T-helper 22 cell (primary cell): ENCODE data around the gene HESX1.

Experiments used
- DNase-seq: peaks from one replicate; pipeline ENCODE4 v3.0.0-alpha.2; 2020; ENCODE audit warnings: low read depth

Gene HESX1

DNA sequence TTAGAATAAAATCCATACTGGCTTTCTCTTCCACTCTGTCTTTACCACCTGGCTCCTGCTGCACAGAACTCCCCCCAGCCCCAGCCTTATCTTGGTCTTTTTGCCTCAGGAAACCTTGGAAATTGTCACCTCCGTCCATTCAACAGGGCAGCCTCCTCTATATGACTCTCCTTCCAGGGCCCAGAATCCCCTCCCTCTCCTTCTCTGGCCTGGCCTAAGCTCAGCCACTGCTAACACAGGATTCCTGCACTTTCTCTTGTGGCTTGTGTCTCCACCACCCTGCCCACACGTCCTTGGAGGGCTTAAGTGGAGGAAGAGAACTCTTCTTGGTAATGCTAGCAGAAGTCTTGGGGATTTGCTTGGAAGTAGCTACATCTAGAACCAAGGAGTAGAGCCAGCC, 33.1 kb downstream of the HESX1 start:
- DNase-seq = no peak

DNA sequence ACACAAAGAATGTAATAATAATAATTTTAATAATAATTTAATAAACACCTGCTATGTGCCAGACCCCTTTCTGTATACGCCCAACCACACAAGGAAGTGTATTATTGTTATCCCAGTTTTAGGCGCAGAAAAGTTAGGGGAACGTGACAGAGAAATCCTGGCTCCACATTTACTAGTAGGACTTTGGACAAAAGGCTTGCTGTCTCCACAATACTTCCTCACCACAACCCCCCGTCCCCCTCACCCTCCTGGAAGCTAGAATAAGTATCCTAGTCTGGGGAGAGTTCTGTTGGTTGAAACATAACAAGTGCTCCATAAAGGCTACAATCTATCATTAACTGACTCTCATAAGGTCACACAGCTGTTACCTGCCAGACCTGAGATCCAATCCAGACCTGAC, 34.1 kb downstream of the HESX1 start:
- DNase-seq = no peak

DNA sequence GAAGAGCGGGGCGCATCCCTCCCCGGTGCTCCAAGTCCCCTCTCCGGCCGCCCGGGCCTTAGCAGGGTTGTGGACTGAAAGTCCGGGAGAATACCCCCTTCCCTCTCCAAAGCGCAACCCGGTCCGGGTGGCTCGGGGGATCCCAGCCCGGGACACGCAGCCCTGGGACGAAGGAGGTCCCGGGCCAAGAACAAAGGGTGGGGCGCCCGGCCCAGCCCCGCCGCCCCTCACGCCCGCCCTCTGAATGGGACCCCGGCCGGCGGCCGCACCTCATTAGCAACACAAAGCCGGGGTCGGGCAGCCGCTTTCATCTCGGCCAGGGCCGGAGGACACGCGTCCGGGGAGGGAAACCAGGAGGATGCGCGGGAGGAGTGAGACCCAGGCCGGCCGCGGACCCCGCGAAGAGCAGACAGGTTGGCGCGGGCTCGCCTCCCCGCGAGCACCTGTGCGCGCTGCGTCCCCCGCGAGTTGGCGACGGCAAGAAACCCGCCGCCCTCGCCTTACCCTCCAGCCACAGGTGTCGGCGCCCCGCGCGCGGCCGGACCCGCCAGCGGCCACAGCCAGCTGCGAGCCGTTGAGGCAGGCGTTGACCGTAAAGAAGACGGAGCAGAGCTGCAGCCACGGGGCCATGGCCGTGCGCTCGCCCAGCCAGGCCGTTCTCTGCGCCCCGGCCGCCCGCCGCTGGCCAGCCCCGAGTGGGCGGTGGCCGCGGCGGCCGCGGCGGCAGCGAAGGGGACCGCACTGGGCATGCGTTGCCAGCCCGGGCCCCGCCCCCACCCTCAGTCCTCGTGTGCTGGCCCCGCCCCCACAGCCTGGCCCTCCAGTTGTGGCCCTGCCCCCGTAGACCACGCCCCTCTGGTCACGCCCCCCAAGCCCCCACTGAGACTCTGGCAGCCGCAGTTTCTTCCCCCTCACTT, 34.9 kb downstream of the HESX1 start, which contains the start of gene IL17RD:
TSS of gene IL17RD (minus strand) at position 697 of the 917 bp plus-strand sequence. CDS start at position 630, 67 bp downstream.
- peak; percentile 16 for DNase-seq

DNA sequence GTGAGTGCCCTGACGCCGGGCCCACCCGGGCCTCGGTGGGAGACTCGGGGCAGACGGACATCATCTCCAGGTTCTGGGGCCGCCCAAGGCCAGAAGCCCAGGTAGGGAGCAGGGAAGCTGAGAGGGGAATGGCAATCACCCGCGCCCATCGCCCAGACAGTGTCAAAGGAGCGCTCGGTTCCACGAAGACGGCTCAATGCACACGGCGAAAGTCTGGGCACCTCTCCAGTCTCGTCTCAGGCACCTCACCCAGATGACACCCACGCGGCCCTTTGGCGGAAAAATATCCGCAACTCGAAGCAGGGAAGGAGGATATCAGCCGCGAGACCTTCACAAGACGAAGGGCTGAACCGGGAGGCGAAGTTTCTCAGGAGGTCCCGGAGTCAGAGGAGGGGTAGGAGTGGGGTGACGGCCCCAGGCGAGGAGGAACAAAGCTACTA, 35.5 kb downstream of the HESX1 start:
- DNase-seq = no peak

DNA sequence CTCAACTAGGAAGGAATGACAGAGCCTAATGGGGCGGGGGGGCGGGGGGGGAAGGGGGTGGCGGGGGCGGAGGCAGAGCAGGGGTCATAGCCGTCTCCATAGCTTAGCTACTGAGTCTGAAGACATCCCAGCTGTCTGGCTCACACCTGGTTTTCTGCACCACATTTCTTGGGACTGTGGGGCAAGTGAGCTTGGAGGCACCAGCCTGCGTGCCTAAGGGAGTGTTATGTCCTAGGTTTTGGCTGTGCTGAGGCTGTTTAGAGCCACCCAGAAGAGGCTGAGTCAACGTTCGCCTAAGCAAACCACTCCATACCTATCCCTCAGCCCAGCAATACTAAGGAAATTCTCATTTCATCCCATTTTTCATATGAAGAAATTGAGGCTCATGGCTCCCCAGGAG, 36.0 kb downstream of the HESX1 start:
- DNase-seq = no peak

DNA sequence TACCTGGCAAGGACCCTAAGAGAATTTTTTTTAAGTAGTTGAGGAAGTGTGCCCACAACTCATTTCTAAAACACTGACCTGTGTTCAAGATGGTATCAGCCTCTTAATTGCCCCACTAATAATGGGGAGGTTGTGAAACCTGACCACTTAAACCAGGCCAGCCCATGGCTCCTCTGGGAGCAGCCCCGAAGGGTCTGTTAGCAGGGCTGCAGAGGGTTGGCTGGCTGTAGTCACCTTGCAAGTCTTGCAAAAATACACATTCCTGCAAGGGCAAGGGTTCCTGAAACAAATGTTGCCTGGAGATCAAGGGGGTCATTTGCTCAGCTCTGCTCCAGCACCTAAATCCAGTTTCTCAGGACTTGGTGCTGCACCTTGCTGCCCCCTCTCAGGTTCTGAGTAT, 37.9 kb downstream of the HESX1 start:
- DNase-seq = no peak

DNA sequence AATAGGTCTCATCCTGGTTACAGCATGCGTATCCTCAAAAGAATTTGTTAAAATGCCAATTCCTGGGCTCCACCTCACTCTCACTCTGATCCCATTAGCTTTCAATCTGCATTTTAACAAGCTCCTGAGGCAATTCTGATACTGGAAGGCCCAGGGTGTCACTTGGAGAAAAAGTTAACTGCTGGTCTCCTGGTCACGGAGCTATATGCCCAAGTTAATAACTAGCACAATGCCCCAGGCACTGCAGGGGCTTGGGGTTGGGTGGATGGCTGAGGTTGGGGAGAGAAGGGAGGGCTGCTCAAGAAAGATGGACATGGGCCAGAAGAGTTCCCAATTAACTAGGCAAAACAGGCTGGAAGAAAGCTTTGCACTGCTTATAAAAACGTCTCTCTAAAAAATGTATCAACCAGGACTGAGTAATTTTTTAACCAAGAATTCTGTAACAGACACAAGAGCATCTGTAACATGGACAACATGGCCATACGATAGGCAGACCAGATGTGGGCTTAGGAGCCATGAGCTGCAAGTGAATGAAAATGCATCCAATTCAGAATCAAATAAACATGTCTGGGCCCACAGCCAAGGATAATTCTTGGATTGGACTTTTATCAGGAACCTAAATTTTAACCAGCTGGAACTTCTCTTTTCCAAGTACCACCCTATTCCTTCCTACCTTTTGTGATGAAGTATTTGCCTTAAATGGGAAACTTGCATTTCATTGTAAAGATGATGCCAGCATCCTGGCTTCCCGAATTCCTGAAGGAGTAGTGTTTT, 38.8 kb downstream of the HESX1 start:
- no peak for DNase-seq

DNA sequence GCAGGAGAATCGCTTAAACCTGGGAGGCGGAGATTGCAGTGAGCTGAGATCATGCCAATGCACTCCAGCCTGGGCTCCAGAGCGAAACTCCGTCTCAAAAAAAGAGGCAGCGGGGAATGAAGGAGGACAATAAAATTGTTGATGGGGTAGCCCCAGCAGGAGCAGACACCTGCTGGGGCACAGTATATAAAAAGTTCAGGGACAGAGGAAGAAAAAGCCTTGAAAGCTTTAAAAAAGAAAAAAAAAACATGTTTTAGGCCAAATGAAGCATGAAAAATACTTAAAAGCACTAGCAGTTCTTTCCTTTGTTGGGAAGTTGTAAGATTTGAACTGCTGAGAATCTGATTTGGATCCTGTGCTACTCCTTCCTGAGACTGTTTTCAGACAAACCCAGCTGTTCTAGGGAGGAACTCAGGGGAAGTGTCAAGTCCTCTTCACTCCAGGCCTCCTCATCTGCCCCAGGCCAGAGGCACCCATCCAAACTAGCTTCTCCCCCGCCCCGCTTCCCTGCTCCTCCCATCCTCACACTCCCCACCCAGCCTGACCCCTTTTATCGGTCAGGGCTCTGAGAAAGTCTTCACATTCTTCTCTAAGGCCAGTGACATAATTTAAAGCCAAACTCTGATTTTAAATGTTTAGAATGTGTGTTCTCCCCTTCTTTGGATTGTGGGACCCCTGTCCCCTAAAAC, 39.6 kb downstream of the HESX1 start:
- DNase-seq = no peak

DNA sequence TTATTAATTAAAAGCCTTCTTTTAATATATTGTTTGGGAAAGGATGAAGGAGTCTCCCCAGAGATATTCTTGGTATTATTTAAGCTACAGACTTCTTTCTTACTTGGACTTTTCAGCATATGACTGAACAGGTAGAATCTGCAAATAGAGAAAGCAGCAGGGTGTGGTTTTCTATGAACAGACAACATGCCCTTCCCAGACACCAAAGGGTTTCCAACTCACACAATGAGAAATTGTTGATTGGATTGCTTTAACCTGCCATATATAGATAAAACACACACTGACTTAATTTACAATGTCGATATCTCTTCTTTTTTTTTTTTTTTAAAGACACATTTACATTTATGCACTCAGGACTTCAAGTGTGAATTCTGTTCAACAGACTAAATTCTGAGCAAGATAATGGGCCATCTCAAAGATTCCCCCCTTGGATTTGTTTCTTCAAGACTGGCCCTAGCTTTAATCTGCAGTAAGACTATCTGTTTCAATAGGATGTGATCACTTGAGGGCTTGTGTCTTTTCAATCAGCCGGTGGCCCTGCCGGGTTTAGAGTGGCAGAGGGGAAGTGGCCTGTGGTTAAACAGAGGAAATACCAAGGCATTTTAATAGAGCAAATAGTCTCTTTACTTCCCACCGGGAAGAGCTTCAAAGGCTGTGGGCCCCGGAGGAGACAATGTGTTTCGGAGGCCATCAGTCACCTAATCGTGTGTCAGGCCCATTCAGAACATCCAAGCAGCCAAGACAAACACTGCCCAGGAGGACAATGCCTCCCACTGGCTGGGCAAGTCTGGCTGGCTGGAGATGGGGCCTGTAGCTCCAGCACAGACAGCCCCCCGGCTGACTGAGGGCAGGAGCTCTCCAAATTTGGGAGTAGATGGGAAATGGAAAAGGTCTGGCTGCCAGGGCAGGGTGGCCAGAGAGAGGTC, 40.7 kb downstream of the HESX1 start:
- DNase-seq = no peak

DNA sequence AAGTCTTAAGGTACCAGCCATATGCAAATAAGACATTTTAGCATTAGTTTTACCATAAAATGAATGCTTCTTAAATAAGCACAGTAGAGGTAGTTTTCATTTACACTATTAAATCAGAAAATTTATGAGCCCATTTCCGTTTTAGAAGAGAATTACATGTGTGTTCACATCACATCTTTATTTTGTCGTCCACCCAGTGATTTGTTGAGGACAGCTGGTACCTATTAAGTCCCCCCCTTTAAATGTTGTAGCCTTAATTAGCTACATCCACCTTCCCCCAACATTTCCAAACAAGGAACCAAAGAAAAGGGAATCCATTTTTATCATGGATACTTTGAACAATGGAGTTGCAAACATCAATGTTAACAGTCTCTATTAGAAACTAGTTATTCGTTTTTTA, 41.5 kb downstream of the HESX1 start:
- DNase-seq = no peak

DNA sequence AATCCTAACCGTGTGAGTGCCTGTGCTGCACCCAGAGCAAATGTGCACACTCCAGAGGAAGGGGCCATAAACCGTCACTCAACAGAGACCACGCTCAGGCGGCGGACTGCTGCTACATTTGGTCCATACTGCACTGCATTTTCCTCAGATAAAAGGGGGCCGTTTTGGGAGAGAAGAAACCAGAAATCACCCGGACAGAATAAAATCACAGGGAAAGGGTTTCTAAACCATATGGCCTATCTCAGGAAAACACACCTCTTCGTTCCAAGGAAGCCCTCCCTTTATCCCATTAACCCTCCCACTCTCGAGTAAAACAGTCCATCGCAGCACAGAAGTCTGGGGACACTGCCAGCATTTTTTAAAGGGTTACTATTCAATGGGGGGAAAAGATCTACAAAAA, 42.2 kb downstream of the HESX1 start:
- no peak for DNase-seq

DNA sequence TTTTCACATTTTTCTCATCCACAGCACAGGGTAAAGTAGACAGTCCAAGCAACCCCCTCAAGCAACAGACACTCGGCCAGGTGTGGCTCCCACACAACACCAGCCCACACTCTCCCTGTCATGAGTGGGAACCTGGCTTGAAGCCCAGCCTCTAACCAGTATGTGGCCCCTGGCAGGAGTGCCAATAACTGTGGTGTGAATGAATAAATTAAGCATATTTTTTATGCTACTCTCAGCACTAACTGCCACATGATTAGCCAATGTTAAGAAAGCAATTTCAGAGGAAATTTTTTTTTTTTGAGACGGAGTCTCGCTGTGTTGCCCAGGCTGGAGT, 44.5 kb downstream of the HESX1 start:
- no peak for DNase-seq

DNA sequence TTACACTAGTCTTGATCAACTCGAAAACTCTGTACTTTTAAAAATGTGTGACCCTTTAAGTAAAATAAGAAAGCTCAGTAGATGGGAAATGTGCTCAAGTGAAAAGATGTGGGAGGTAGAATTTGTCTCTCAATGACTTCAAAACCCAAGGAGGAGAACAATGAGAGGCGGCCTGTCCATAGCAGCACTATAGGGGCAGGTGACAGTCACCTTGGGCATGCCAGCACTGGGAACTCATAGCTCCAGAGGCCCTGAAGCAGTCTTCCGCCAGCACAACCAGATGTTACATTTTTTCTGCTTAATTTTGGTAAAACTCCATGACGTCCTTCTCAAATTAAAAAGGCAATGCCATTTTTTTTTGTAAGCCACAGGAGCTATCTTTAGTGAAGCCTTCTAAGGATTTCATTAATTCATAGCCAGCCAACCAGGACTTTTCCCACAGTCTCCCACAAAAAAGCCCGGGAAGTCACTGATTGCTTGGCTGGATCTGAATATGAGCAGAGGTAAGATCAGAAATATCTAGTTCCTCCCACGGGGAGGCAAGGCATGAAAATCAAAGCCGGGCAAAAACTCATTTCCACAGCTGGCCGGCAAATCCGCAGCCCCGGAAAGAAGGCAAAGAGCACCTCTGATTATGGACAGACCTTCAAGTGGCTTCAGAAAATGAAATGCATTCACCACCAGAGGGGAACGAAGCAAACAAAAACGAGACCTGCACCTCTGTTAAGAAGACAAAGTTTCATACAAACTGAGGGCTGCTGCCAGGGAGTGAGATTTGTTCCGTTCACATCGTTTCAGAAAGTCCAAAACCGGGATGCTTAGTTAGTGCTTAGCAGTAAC, 45.1 kb downstream of the HESX1 start:
- DNase-seq = no peak

DNA sequence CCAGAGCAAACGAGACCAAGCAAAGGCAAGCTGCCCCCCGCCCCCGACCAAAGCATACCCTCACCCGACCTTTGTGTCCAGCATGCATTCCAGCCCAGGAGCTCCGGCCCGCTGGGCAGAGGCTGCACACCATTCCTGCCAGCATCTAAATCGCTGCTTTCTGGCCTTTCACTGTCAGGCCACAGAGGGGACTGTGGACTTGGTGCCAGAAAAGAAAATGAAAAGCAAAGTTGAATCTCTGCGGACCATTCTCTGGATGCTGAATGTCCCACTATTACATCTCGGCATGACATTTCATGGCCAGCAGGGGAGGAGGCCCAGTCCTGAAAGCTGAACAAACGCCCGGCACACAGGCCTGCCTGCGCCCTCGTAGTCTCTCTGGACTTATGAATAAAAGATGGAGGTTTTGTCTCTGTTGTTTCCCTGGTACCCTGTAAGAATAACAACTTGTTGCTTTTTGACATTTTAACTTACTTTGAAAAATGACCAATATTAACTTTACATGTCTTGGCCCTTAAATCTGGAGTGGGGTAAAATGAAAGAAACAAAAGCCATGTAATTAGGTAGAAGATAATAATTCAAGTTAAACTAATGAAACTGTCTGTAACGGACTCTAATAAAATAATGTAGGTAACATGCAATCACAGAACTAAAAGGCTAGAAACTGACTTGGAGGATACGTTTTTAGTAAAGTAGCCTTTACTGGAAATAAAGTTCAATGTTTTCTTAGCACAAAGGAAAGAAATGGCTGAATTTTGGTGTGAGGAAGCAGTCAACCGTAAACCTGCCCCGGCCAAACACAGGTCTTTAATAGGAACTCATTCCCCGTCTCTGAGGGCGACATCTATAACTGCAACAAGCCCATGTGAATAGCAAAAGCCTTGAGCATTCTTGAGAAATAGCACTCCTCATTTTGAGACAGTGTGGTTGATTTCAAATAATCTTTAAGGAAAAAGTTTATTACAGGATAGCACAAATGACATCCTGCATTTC, 47.3 kb downstream of the HESX1 start:
- DNase-seq = no peak

DNA sequence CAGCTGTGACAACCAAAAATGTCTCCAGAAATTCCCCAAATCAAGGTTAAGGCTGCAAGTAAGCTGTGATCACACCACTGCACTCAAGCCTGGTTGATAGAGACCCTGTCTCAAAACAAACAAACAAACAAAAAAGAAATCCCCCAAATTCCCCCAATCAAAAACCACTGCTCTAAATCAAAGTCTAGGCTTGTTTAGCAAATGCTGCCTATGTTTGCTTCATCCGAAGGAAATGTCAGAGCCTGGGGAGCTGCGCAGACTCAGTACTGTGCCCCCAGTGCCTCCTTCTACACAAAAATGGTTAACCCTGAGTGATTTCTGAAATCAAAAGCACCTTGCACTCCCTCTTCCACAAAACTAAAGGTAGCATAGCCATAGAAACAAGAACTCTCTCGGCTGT, 48.0 kb downstream of the HESX1 start:
- DNase-seq = no peak

DNA sequence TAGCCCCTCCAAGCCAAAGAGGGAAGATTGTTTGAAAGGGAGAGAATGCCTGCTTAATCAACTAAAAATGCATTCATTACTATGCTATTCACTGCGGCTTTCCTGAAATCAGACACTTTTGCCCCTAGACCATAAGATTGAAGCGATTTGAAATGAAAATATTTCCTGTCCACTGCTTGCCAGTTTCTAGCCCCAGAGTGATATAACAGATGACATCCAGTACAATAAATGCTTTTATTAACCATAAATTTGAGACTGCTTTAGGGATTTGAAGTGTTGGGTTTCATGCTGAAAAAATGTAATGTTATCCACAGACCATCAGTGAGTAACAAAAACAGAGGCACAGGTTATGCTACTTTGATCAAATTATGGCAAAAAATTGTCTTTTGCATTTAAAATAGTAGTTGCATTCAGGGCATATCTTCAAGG, 48.7 kb downstream of the HESX1 start:
- no peak for DNase-seq

DNA sequence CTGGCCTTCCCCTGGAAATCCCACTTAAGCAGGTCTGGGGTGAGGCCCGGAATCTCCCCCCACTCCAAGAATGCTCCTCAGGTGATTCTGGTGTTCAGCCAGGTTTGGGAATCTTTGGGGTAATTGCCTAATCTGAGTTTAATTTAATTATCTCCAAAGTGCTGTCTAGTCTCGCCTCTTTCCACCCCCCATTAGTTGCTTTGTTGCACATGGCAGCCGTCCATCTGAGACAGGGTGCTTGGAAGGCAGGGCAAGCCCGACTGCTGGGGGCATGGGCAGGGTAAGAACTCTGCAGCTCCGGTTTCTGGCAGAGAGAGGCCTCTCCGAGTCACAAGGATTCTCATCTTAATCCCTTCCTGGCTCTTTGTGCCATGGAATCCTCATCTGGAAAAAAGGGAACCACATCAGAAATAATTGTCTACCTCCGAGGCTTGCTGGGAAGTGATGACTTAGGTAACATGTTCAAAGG, 49.6 kb downstream of the HESX1 start:
- DNase-seq = no peak
